ENCODE data around the gene SLC22A12. TPM values are rescaled to one million over a fixed set of nuclear protein-coding genes. Genes with fewer than 3 reads are reported as not detected.

Gene SLC22A12
- polyA plus RNA-seq, 2 of the 4 experiments (the other 2 are of a cell fraction): not detected

DNA sequence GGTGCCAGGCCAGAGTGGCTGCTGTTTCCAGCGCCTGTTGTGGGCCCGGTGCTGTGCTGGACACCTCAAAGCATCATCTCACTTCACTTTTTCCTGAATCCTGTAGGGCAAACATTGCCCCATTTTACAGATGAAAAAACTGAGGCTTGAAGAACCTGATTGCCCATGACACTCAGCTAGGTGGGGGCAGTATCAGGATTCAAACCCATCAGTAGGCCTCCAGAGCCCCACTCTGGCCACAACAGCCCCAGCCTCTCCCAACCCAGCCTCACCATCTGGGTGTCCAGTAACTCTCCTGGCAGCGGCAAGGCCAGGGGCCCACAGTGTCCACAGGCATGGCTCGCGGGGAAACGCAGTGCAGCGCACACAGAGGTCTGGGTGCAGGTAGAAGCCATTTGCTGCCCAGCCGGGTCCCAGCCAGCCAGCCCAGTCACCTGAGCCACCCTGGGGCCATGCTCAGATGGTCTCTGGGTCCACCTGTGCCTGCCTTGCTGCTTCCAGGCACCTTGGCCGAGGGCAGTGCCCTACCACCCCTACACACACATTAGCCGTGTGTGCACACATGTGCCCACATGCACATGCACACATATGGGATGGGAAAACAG, 11.5 kb downstream of the SLC22A12 start:
- TF ChIP-seq RARB (CRISPR knock-in tag; IDR thresholded peaks at IDR 0.05) (no peak), HDAC2 (IDR thresholded peaks at IDR 0.05) (no peak), EHMT2 (IDR thresholded peaks at IDR 0.05; ENCODE audit: low read depth) (no peak), FOSB (CRISPR knock-in tag; IDR thresholded peaks at IDR 0.05) (no peak), POLR2A (IDR thresholded peaks at IDR 0.05; ENCODE audit: low read length) (no peak), BHLHE40 (IDR thresholded peaks at IDR 0.05; ENCODE audit: low read depth, low read length) (no peak), HOXB13 (CRISPR knock-in tag; IDR thresholded peaks at IDR 0.05; ENCODE audit: low read depth) (no peak), CBX8 (IDR thresholded peaks at IDR 0.05) (no peak)
- no peak for DNase-seq (ENCODE audit: low read depth in 1 of 2, low spot score in 1 of 2)
- H3K4me3 ChIP-seq: no peak overlapping the region
- WGBS (ENCODE audit: missing lambda C conversion rate): 88% methylated on average over 9 of the region's 10 CpGs
- no peaks in the 10 kb centered on the region for H3K4me1 ChIP-seq
- no peak for ATAC-seq
- no peaks in the 10 kb centered on the region for H3K9me3 ChIP-seq
- no peak overlapping the region for H3K4me2 ChIP-seq
- CTCF ChIA-PET: interaction anchor here (0.7 to 2.4 kb wide), 4 partner anchors 14 to 153 kb away, joined by 3 to 6 read pairs (median 3); no protein-coding TSS in a partner anchor
- POLR2A ChIA-PET: no interaction called here
- FAIRE-seq: no peak
- no peak overlapping the region for H3K27ac ChIP-seq

DNA sequence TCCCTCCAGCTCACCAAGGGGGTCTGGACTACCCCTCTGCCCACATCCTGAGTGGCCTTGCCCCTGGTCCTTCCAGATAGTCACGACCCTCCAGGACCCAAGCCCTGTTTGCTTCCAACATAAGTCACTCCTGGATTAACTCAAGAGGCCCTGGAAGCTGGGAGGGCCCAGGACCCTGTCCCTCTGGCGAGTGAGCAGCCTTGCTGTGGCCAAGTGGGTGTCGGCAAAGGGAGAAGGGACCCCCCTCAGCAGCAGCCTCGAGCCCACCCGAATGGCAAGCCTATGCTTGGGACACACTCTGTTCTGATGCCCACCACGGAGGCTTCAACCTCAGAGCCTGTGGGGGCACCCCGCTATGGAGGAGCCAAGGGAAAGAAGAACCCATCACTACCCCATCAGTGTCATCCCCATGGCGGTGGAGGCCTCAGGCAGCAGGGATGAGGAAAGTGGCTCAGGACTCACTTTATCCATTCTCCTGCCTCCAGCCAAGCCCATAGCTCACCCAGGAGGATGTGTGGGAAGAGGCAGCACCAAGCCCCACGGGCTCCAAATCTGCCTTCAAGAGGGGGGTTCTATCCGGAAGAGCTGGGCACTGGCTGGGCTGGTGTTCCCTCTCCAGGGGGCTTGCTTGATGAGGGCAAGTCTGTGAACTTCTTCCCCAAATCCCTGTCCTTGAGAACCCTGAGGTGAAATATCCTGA, 12.5 kb downstream of the SLC22A12 start:
- no peak overlapping the region for H3K4me2 ChIP-seq
- DNase-seq (ENCODE audit: low read depth in 1 of 2, low spot score in 1 of 2) (no peak), FAIRE-seq (no peak), ATAC-seq (no peak)
- H3K27ac ChIP-seq: no peak overlapping the region
- H3K4me1 ChIP-seq: no peaks in the 10 kb centered on the region
- ChIA-PET POLR2A (no interaction called here), CTCF (interaction anchor here (0.7 to 2.6 kb wide), 5 partner anchors 13 to 154 kb away, joined by 3 to 8 read pairs (median 3); no protein-coding TSS in a partner anchor)
- 49% methylated on average over 7 of the region's 10 CpGs for WGBS (ENCODE audit: missing lambda C conversion rate)
- no peak overlapping the region for H3K4me3 ChIP-seq
- TF ChIP-seq, protein P1, sequence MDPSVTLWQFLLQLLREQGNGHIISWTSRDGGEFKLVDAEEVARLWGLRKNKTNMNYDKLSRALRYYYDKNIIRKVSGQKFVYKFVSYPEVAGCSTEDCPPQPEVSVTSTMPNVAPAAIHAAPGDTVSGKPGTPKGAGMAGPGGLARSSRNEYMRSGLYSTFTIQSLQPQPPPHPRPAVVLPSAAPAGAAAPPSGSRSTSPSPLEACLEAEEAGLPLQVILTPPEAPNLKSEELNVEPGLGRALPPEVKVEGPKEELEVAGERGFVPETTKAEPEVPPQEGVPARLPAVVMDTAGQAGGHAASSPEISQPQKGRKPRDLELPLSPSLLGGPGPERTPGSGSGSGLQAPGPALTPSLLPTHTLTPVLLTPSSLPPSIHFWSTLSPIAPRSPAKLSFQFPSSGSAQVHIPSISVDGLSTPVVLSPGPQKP (IDR thresholded peaks at IDR 0.05; ENCODE audit: low read depth, low read length): no peak
- TF ChIP-seq FOSB (CRISPR knock-in tag; IDR thresholded peaks at IDR 0.05) (no peak), HOXA7 (CRISPR knock-in tag; IDR thresholded peaks at IDR 0.05) (no peak), ZFP36 (IDR thresholded peaks at IDR 0.05; ENCODE audit: borderline replicate concordance, partially characterized antibody) (no peak)
- no peaks in the 10 kb centered on the region for H3K9me3 ChIP-seq

DNA sequence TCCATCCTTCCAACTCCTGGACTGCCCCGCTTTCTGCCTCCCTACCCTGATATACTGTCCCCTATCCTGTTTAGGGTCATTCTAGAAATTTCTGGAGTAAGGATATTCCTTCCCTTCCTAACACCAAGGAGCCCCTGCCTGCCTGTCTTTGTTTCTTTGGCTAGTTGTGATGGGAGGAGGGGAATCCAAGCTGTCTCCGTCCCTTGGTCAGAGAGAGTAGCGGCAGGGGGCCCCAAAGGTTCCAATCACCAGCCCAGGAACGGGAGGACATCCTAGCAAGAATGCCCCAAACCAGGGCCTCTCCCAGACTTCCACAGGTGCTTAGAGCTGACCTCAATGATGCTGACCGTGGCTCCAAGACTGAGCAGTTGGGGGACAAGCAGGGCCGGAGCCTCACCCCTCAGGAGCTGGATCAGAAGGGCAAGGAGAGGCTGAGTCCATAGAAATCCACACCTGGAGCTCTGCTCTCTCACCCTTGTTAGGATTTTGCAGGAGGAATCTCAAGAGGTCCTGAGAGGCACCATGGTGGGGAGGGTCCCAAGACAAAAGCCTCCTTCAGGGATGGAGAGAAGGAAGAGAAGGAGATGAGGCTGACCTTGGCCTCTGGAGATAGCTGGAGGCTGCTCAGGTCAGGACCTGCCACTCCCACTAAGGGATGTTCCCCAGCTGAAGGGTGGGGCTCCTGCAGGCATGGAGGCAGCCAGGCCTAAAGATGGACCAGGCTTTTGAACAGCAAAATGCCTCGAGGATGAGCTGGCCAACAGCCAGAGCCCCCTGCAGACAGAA, 13.6 kb downstream of the SLC22A12 start:
- DNase-seq (ENCODE audit: low read depth in 1 of 2, low spot score in 1 of 2) (no peak), FAIRE-seq (no peak), ATAC-seq (no peak)
- ChIA-PET CTCF (interaction anchor here (1.1 to 2.6 kb wide), 4 partner anchors 12 to 155 kb away, joined by 3 to 8 read pairs (median 5); no protein-coding TSS in a partner anchor), POLR2A (no interaction called here)
- H3K27ac ChIP-seq: no peak overlapping the region
- TF ChIP-seq HDAC2 (IDR thresholded peaks at IDR 0.05) (no peak), HEYL (CRISPR knock-in tag; IDR thresholded peaks at IDR 0.05) (no peak), NFE2L2 (conservative IDR thresholded peaks at IDR 0.05; ENCODE audit: low read length) (no peak), POLR2AphosphoS2 (conservative IDR thresholded peaks at IDR 0.05; ENCODE audit: low read length) (no peak), NR3C1 (IDR thresholded peaks at IDR 0.05) (no peak), SREBF2 (IDR thresholded peaks at IDR 0.05) (no peak), RNF2 (IDR thresholded peaks at IDR 0.05; ENCODE audit: borderline replicate concordance, low read depth) (no peak), EHF (CRISPR knock-in tag; IDR thresholded peaks at IDR 0.05) (no peak), HOXB13 (CRISPR knock-in tag; IDR thresholded peaks at IDR 0.05; ENCODE audit: low read depth) (no peak)
- TF ChIP-seq, protein P2, sequence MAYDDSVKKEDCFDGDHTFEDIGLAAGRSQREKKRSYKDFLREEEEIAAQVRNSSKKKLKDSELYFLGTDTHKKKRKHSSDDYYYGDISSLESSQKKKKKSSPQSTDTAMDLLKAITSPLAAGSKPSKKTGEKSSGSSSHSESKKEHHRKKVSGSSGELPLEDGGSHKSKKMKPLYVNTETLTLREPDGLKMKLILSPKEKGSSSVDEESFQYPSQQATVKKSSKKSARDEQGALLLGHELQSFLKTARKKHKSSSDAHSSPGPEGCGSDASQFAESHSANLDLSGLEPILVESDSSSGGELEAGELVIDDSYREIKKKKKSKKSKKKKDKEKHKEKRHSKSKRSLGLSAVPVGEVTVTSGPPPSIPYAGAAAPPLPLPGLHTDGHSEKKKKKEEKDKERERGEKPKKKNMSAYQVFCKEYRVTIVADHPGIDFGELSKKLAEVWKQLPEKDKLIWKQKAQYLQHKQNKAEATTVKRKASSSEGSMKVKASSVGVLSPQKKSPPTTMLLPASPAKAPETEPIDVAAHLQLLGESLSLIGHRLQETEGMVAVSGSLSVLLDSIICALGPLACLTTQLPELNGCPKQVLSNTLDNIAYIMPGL (CRISPR knock-in tag; IDR thresholded peaks at IDR 0.05; ENCODE audit: borderline replicate concordance): no peak
- TF ChIP-seq, protein P3, sequence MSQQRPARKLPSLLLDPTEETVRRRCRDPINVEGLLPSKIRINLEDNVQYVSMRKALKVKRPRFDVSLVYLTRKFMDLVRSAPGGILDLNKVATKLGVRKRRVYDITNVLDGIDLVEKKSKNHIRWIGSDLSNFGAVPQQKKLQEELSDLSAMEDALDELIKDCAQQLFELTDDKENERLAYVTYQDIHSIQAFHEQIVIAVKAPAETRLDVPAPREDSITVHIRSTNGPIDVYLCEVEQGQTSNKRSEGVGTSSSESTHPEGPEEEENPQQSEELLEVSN (IDR thresholded peaks at IDR 0.05; ENCODE audit: borderline replicate concordance, low read depth): no peak
- TF ChIP-seq, protein P4, sequence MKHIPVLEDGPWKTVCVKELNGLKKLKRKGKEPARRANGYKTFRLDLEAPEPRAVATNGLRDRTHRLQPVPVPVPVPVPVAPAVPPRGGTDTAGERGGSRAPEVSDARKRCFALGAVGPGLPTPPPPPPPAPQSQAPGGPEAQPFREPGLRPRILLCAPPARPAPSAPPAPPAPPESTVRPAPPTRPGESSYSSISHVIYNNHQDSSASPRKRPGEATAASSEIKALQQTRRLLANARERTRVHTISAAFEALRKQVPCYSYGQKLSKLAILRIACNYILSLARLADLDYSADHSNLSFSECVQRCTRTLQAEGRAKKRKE (CRISPR knock-in tag; IDR thresholded peaks at IDR 0.05; ENCODE audit: low read depth): no peak
- TF ChIP-seq, protein P5, sequence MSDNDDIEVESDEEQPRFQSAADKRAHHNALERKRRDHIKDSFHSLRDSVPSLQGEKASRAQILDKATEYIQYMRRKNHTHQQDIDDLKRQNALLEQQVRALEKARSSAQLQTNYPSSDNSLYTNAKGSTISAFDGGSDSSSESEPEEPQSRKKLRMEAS (IDR thresholded peaks at IDR 0.05): no peak
- no peak overlapping the region for H3K4me2 ChIP-seq
- H3K4me1 ChIP-seq: no peaks in the 10 kb centered on the region
- WGBS (ENCODE audit: missing lambda C conversion rate): 59% methylated on average over 7 of the region's 7 CpGs
- H3K4me3 ChIP-seq: no peak overlapping the region
- H3K9me3 ChIP-seq: no peaks in the 10 kb centered on the region
